ENCODE measurements around the gene VCAN.

VCAN gene

GRCh38 chr5:83564069-83564749 lies 92.7 kb downstream of the VCAN start:
- DNase-seq (ENCODE audit: low spot score) = no peak

- DNase-seq (ENCODE audit: low spot score) = no peak
Observed at GRCh38 chr5:83567741-83568140, 96.2 kb downstream of the VCAN start.

- DNase-seq (ENCODE audit: low spot score) = peak; percentile 36
Observed at GRCh38 chr5:83568186-83568585, 96.6 kb downstream of the VCAN start.

- DNase-seq (ENCODE audit: low spot score) = no peak
Observed at GRCh38 chr5:83570916-83571315, 99.4 kb downstream of the VCAN start.

GRCh38 chr5:83572271-83572670 lies 100.7 kb downstream of the VCAN start:
- no peak for DNase-seq (ENCODE audit: low spot score)

GRCh38 chr5:83576341-83576740 lies 104.8 kb downstream of the VCAN start:
- DNase-seq (ENCODE audit: low spot score) = no peak

GRCh38 chr5:83577036-83577636 lies 105.6 kb downstream of the VCAN start:
- no peak for DNase-seq (ENCODE audit: low spot score)

- DNase-seq (ENCODE audit: low spot score) = peak; percentile 67
Observed at GRCh38 chr5:83583859-83584258, 112.3 kb downstream of the VCAN start.

GRCh38 chr5:83586874-83587776 lies 115.6 kb downstream of the VCAN start:
- DNase-seq (ENCODE audit: low spot score) = no peak

- no peak for DNase-seq (ENCODE audit: low spot score)
Observed at GRCh38 chr5:83589786-83590185, 118.2 kb downstream of the VCAN start.

GRCh38 chr5:83590966-83591365 lies 119.4 kb downstream of the VCAN start:
- no peak for DNase-seq (ENCODE audit: low spot score)

GRCh38 chr5:83595217-83595616 lies 123.7 kb downstream of the VCAN start:
- no peak for DNase-seq (ENCODE audit: low spot score)

- DNase-seq (ENCODE audit: low spot score) = peak; percentile 8
Observed at GRCh38 chr5:83608122-83608521, 136.6 kb downstream of the VCAN start.

- no peak for DNase-seq (ENCODE audit: low spot score)
Observed at GRCh38 chr5:83614841-83615240, 143.3 kb downstream of the VCAN start.

- no peak for DNase-seq (ENCODE audit: low spot score)
Observed at GRCh38 chr5:83628360-83628759, 156.8 kb downstream of the VCAN start.

Measured in COLO829 (cell line).